GM12801 (cell line): Measurements from ENCODE around the gene PCDH1.

Experiments
- CTCF ChIP-seq: IDR thresholded peaks from one replicate; pipeline ENCODE4 v1.5.1; 2011; ENCODE audit warnings: control low read depth; ENCODE audit not compliant: insufficient read length; ENCODE audit errors: extremely low read depth

The PCDH1 gene

DNA sequence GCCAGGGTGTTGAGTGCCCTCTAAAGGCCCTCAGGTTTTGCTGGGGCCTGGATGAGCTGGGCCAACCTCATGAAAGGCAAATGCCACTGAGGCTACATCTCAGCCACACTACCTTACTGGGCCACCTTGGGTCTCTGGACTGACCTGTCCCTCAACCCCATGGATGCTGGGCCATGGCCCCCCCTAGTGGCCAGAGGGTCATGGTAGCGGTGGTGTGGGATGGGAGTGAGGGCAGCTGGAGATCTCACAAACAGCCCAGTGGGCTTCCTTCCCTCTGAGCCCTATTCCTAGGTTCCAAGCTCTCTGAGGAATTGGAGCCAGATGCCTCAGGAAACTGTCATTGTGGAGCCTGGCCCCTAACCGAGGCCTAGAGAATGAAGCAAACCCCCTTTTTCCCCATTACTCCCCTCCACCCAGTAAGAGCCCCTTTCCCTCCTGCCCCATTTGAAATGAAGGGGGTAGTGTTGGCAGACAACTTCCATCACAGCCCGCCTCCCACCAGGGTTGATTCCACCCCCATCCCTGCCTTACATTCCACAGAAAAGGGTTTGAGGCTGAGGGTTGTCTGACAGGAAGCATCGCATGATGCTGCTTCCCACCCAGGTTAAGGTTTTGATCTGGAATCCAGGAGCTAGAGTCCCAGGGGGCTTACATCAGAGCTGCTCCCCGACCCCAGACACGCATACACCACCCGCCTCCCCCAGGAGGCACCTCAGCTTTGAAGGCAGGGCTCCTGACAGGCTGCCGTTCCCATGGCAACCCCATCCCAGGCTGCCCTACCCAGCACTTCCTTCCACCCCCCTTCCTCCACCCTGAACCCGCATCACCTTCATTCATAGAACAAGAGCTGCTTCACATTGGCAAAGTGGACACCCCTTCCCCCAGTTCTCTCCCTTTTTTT lies 63.9 kb downstream of the PCDH1 start:
- no peak for TF ChIP-seq CTCF

- no peak for TF ChIP-seq CTCF
Measured at GRCh38 chr5:141812512-141812911, 65.7 kb downstream of the PCDH1 start.

DNA sequence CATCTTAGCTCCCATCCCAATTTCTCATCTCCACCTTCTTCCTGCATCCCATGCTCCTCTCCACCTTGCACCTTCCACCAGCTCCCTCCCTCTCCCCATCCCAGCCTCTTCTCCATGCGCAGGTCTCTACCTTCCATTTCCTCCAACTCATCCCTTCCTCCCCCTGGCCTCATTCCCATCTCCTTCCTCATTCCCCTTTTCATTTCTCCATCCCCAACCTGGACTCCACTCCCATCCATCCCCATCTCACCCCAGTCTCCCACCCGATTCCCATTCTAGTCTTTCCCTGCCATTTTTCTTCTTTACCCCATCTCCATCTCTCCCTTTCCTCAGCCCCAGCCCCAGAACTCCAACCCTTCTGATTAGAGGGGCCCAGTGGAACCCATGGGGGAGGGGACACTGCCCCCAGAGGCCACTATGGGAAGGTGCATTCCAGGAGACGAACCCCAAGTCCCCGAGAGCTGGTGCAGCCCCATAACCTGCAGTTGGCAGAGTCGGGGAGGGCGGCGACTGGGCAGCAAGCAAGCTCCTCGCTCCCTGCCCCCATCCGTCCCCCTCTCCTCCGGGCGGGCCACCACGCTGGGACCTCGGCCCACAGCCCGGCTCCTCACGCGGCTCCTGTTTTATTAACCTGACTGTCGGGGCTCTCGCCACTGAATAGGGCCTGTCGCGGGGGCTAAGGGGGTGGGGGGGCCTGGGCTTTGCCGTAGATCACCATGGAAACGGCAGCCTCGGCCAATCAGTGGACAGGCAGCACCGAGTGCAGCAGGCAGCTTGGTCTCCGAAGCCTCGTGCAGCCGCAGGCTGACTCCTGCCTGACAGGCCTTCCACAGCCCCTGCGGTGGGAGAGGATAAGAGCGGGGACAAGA lies 66.7 kb downstream of the PCDH1 start:
- TF ChIP-seq CTCF = no peak

GRCh38 chr5:141810702-141811101 lies 67.5 kb downstream of the PCDH1 start:
- TF ChIP-seq CTCF = no peak

- TF ChIP-seq CTCF = no peak
Measured at GRCh38 chr5:141809380-141810096, 68.7 kb downstream of the PCDH1 start.

DNA sequence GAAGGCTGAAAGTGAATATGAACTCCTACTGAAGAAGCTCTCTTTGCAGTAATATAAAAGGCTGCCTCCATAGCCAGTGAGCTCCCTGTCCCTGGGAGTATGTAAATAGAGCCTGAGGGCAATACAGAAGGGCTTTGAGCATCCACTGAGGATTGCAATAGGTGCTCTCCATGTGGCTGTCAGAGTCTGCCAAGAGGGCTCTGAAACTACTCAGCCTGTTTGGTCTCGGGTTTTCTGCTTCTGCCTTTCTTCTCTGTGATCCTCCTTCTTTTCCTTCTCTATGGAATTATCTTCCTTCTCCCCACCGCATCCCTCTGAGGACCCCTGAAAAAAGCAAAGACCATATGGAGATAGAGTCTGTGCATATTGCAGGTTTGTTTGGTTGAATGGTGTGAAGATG lies 69.4 kb downstream of the PCDH1 start:
- TF ChIP-seq CTCF = no peak

GRCh38 chr5:141807732-141808131 lies 70.5 kb downstream of the PCDH1 start:
- no peak for TF ChIP-seq CTCF
